GM06990 (cell line): Measurements from ENCODE around the gene ARMCX2.
A peak's percentile ranks its signal among the peaks of the same experiment; 100 is the strongest.

Experiments
- DNase-seq: peaks from one replicate; pipeline ENCODE4 v3.0.0-alpha.2; 2011; ENCODE audit not compliant: insufficient read length; ENCODE audit errors: extremely low read depth
- H3K27me3 ChIP-seq: replicated peaks from 2 replicates; pipeline ENCODE4 v1.6.0; 2011; ENCODE audit warnings: low read length; ENCODE audit not compliant: control insufficient read depth, insufficient read depth
- H3K36me3 ChIP-seq: 2 replicates; pipeline ENCODE4 v1.5.1; 2011; ENCODE audit warnings: low read length; ENCODE audit not compliant: control insufficient read depth, insufficient read depth
- H3K4me3 ChIP-seq: replicated peaks from 2 replicates; pipeline ENCODE4 v1.5.1; 2011; ENCODE audit warnings: low read depth, mild to moderate bottlenecking, control low read depth, low read length
- TF ChIP-seq, protein P1 (sequence below): IDR thresholded peaks from 2 replicates; pipeline ENCODE4 v1.5.1; 2011; ENCODE audit warnings: low read length, control low read depth, mild to moderate bottlenecking, inconsistent platforms; ENCODE audit not compliant: insufficient read depth, poor library complexity, severe bottlenecking

Gene ARMCX2

DNA sequence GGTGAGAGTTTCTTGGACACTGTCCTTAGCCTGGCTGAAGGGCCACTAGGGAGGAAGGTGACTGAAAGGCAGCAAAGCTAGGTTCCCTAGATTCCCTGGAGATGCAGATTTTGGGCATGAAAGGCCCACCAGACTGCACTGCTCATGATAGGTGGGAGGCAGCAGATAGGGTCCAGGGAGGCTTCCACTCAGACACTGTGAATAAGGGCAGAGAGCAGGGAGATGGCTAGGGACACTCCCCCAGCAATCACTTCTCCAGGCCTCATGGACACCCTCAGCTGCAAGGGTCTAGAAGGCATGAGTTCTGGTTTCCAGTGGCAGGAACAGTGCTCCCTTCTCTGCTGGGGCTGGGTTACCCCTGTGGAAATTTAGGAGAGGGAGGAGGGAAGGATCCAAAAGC, 20.1 kb downstream of the ARMCX2 start:
- DNase-seq: no peak
- TF ChIP-seq, protein P1, sequence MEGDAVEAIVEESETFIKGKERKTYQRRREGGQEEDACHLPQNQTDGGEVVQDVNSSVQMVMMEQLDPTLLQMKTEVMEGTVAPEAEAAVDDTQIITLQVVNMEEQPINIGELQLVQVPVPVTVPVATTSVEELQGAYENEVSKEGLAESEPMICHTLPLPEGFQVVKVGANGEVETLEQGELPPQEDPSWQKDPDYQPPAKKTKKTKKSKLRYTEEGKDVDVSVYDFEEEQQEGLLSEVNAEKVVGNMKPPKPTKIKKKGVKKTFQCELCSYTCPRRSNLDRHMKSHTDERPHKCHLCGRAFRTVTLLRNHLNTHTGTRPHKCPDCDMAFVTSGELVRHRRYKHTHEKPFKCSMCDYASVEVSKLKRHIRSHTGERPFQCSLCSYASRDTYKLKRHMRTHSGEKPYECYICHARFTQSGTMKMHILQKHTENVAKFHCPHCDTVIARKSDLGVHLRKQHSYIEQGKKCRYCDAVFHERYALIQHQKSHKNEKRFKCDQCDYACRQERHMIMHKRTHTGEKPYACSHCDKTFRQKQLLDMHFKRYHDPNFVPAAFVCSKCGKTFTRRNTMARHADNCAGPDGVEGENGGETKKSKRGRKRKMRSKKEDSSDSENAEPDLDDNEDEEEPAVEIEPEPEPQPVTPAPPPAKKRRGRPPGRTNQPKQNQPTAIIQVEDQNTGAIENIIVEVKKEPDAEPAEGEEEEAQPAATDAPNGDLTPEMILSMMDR: no peak

DNA sequence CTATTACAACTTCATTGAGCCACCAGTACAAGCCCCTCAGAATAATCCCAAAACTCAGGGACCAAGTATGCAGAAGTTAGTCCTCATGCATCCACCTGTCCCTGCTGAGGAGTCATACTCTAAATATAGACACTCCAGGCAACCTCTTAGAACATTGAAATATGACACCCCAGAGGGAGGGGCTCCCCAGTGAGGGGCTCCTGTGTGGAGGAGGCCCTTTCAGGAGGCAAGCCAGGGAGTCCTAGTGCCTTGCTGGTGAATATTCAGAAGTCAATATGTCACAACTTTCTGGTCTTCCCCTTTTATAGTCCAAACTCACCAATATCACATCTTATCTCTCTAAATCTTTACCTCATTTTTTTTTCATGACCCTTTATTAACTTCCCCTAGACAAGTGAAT, 40.3 kb downstream of the ARMCX2 start:
- no peaks in the 10 kb centered on the region for H3K27me3 ChIP-seq
- no peaks in the 10 kb centered on the region for H3K36me3 ChIP-seq
- TF ChIP-seq, protein P1: no peak
- DNase-seq: no peak
- no peak overlapping the region for H3K4me3 ChIP-seq

More for the DNA sequence above, 20.1 kb downstream of the ARMCX2 start:
- Histone ChIP-seq H3K36me3 (no peaks in the 10 kb centered on the region), H3K4me3 (no peak overlapping the region), H3K27me3 (no peaks in the 10 kb centered on the region)

DNA sequence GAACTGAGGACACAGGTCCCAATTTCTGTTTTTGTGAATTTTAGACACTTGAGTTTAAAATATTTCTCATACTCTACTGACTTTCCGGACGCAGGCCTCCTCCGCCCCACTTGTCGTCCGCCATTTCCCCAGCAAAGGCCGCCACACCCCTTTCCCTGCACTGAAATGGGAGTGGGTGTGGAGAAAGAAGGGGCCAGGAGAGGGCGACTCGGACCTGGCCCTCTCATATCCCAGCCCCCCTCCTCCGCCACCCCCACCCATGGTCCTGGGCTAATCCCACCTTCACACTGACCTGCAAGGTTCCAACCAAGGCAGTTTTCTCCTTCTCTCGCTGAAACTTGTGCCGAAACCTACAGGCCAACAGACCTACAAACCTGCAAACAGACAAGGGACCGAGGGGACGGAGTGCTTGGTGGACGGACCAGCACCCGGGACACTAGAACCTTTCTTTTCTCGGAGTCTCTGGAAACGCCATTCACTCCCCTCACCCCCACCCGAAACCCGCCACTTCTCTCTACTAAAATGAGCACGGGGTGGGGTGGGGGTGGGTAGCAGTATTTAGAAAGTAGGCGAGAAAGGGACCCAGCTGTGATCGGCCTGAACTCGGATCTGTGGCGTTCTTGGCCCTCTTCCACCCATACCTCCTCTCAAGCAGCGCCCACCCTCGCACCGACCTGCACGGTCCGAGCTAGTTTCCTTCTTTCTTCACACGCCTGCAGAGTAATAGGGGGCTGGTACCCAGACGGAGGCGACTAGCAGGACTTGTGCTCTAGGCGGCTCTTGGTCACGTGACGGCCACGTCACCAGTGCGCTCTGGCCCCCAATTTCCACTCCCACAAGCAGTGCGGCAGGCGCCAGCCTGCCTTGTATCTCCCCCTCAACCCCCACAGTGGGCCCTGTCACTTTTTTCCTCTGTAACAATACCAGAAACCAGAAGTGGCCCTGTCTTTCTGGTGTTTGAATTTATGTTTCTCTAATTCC, 42.1 kb downstream of the ARMCX2 start, which contains the start of gene ARMCX6:
Gene ARMCX6 (minus strand): TSS at position 790 of the 981 bp plus-strand sequence. CDS start 1,380 bp downstream, outside the sequence.
- Histone ChIP-seq H3K36me3 (no peaks in the 10 kb centered on the region), H3K27me3 (no peaks in the 10 kb centered on the region), H3K4me3 (peak within 1 kb of the TSS; percentile 62)
- DNase-seq: peak; percentile 76
- TF ChIP-seq, protein P1: peak; percentile 43

DNA sequence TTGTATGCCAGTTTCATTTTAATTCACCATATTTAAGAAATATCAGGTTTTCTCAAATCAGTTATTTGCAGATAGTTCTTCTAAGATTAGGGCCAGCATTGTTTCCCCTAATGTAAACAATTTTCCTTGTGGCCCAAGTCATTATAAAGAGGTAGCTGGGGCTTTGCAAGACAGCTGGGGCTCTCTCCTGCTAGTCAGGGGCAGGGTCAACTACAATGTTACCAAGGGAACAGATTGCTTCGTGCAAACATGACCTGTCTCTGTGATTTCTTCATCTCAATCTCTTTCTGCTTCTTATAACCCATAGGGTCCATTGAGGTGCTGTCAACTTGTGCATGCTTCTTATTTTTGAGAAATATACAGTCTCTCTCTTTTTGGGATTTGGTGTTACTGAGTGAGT, 53.9 kb downstream of the ARMCX2 start:
- Histone ChIP-seq H3K4me3 (no peak overlapping the region), H3K36me3 (no peaks in the 10 kb centered on the region), H3K27me3 (no peaks in the 10 kb centered on the region; the same call in 1 of the 2 replicates)
- TF ChIP-seq, protein P1: no peak
- no peak for DNase-seq
